ENCODE data around the gene AKNAD1. TPM values are rescaled to one million over a fixed set of nuclear protein-coding genes. Genes with fewer than 3 reads are reported as not detected.

Gene AKNAD1
- total and polyA plus RNA-seq, 2 donors (not counting 1 experiment from before 2014, with no cell fraction given): not detected

DNA sequence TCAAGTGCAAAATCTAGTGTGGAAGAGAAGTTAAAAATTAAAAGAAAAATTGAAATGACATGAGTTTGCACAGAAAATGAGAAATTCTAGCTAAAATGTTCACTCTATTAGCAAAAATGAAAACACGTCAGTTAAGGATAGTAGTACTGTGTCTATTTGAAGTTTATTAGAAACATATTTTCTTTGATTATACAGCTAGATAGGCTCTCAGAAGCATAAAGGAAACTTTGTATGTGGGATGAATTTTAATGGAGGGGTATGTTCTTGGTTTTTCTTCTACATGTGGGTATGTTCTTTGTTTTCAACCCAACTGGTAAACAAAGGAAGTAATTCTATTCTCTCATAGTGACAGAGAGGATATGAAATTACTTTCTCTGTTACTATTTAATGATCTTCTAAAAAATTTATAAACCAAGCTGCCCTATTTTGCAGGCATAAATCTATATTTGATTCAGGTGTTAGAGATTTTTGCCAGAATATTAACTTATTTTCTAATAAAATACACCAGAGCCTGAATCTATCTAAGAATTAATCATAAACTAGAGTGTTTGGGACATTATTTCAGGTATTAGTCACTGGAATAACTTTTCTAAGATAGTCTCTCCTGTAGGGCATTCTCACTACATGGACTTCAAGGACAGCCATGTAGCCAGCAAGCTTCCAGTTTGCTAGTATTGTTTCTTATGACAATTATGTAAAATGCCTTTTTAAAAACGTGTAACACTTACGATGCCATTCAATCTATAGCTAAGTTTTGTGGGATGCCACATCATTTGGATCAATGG is 35.7 kb upstream of the AKNAD1 start:
- DNase-seq (no peak), ATAC-seq (ENCODE audit: low read depth) (no peak)
- no peaks in the 10 kb centered on the region for H4K20me1 ChIP-seq (ENCODE audit: control insufficient read depth, insufficient read depth, low read length, poor library complexity, severe bottlenecking)
- H3K27ac ChIP-seq (ENCODE audit: low read length in 2 of 2): no peak overlapping the region
- CTCF ChIA-PET: interaction anchor here (1.2 to 1.3 kb wide), 2 partner anchors 309 to 330 kb away, joined by 3 read pairs; no protein-coding TSS in a partner anchor
- H3K4me1 ChIP-seq (ENCODE audit: control insufficient read depth in 2 of 2, insufficient read depth in 2 of 2, low read length in 2 of 2): no peaks in the 10 kb centered on the region
- WGBS (ENCODE audit: insufficient coverage): no CpG with 5 or more reads among the region's 3 CpGs
- H3K9ac ChIP-seq (ENCODE audit: low read length): no peak overlapping the region
- H3K36me3 ChIP-seq (replicated peaks in 1 of 2; ENCODE audit: control extremely low read depth in 1 of 2, control insufficient read depth in 1 of 2, extremely low read depth in 1 of 2, insufficient read depth in 2 of 2, low read length in 1 of 2): no peaks in the 10 kb centered on the region
- Mint-ChIP-seq H3K4me3 (no peak overlapping the region), H3K9me3 (ENCODE audit: insufficient read depth) (no peaks in the 10 kb centered on the region), H3K27ac (no peak overlapping the region), H3K27me3 (no peaks in the 10 kb centered on the region), H3K4me1 (no peaks in the 10 kb centered on the region)
- TF ChIP-seq, protein P1, sequence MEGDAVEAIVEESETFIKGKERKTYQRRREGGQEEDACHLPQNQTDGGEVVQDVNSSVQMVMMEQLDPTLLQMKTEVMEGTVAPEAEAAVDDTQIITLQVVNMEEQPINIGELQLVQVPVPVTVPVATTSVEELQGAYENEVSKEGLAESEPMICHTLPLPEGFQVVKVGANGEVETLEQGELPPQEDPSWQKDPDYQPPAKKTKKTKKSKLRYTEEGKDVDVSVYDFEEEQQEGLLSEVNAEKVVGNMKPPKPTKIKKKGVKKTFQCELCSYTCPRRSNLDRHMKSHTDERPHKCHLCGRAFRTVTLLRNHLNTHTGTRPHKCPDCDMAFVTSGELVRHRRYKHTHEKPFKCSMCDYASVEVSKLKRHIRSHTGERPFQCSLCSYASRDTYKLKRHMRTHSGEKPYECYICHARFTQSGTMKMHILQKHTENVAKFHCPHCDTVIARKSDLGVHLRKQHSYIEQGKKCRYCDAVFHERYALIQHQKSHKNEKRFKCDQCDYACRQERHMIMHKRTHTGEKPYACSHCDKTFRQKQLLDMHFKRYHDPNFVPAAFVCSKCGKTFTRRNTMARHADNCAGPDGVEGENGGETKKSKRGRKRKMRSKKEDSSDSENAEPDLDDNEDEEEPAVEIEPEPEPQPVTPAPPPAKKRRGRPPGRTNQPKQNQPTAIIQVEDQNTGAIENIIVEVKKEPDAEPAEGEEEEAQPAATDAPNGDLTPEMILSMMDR (IDR thresholded peaks at IDR 0.05): no peak
- no peak for TF ChIP-seq EZH2 (IDR thresholded peaks at IDR 0.05; ENCODE audit: borderline replicate concordance, insufficient read depth, low read depth, low read length, poor library complexity, severe bottlenecking)
- H3K79me2 ChIP-seq (ENCODE audit: control insufficient read depth, insufficient read depth, low read length): no peaks in the 10 kb centered on the region
- H3K27me3 ChIP-seq (replicated peaks in 1 of 4; ENCODE audit: control extremely low read depth in 1 of 4, control insufficient read depth in 3 of 4, insufficient read depth in 4 of 4, low read length in 3 of 4): no peaks in the 10 kb centered on the region
- POLR2A ChIA-PET: no interaction called here
- intact Hi-C loops (cut with micrococcal nuclease): loop anchor here (10.0 kb wide), 1 partner anchor 88 kb away; no protein-coding TSS in a partner anchor
- no peak overlapping the region for H2AFZ ChIP-seq (ENCODE audit: insufficient read depth, low read depth, low read length, poor library complexity, severe bottlenecking)
- no peak overlapping the region for H3K4me2 ChIP-seq (replicated peaks; ENCODE audit: low read depth, low read length, poor library complexity, severe bottlenecking)
- no peak overlapping the region for H3K4me3 ChIP-seq (ENCODE audit: control extremely low read depth in 1 of 5, extremely low read depth in 1 of 5, insufficient read depth in 1 of 5, low read depth in 2 of 5, low read length in 4 of 5)
- no peaks in the 10 kb centered on the region for H3K9me3 ChIP-seq (ENCODE audit: control extremely low read depth in 1 of 3, control insufficient read depth in 2 of 3, insufficient read depth in 1 of 3, low read length in 2 of 3)

DNA sequence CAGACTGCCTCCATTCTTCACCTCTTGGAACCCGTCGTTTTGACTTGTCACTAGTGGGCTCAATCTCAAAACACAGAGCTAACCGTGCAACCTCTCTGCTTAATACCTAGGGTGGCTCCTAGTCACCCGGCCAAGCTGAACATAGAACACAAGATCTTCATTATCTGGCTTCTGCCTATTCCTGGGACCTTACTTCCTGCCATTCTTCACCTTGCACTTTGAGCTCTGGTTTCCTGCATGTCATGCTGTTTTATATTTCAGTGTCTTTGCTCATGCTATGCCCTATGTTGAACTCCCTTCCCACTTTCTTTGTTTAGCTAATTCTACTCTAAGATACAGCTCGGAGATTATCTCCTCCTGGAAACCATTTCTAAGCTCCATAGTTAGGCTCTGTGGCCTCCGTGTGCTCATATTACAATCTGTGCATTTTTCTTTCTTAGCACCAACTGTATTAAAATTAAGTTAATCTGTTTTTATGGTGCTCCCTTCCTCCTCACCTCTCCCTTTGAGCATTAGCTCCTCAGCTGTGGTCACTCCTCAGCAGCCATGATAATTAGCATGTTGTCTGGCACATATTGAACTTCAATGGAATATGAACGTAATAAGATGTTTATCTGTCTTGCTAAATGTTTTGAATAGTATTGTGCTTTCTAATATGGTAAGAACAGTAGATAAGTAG is 33.0 kb upstream of the AKNAD1 start:
- no peaks in the 10 kb centered on the region for H3K36me3 ChIP-seq (replicated peaks in 1 of 2; ENCODE audit: control extremely low read depth in 1 of 2, control insufficient read depth in 1 of 2, extremely low read depth in 1 of 2, insufficient read depth in 2 of 2, low read length in 1 of 2)
- Mint-ChIP-seq H3K27me3 (no peaks in the 10 kb centered on the region), H3K27ac (no peak overlapping the region), H3K9me3 (ENCODE audit: insufficient read depth) (no peaks in the 10 kb centered on the region), H3K4me1 (no peaks in the 10 kb centered on the region), H3K4me3 (no peak overlapping the region)
- ATAC-seq (ENCODE audit: low read depth) (no peak), DNase-seq (no peak)
- H3K27ac ChIP-seq (ENCODE audit: low read length in 2 of 2): no peak overlapping the region
- 87% methylated on average over 6 of the region's 7 CpGs for WGBS (ENCODE audit: insufficient coverage)
- no peaks in the 10 kb centered on the region for H3K79me2 ChIP-seq (ENCODE audit: control insufficient read depth, insufficient read depth, low read length)
- intact Hi-C loops (cut with micrococcal nuclease): loop anchor here (10.0 kb wide), 1 partner anchor 85 kb away; no protein-coding TSS in a partner anchor
- no peak overlapping the region for H2AFZ ChIP-seq (ENCODE audit: insufficient read depth, low read depth, low read length, poor library complexity, severe bottlenecking)
- CTCF ChIA-PET: interaction anchor here (1.1 kb wide), 1 partner anchor 9 kb away, joined by 5 read pairs; no protein-coding TSS in a partner anchor
- TF ChIP-seq EZH2 (IDR thresholded peaks at IDR 0.05; ENCODE audit: borderline replicate concordance, insufficient read depth, low read depth, low read length, poor library complexity, severe bottlenecking): no peak
- TF ChIP-seq, protein P1 (IDR thresholded peaks at IDR 0.05): no peak
- H3K4me3 ChIP-seq (ENCODE audit: control extremely low read depth in 1 of 5, extremely low read depth in 1 of 5, insufficient read depth in 1 of 5, low read depth in 2 of 5, low read length in 4 of 5): no peak overlapping the region
- POLR2A ChIA-PET: no interaction called here
- H3K4me2 ChIP-seq (replicated peaks; ENCODE audit: low read depth, low read length, poor library complexity, severe bottlenecking): no peak overlapping the region
- no peaks in the 10 kb centered on the region for H3K27me3 ChIP-seq (replicated peaks in 1 of 4; ENCODE audit: control extremely low read depth in 1 of 4, control insufficient read depth in 3 of 4, insufficient read depth in 4 of 4, low read length in 3 of 4)
- no peaks in the 10 kb centered on the region for H3K4me1 ChIP-seq (ENCODE audit: control insufficient read depth in 2 of 2, insufficient read depth in 2 of 2, low read length in 2 of 2)
- H3K9ac ChIP-seq (ENCODE audit: low read length): no peak overlapping the region
- no peaks in the 10 kb centered on the region for H4K20me1 ChIP-seq (ENCODE audit: control insufficient read depth, insufficient read depth, low read length, poor library complexity, severe bottlenecking)
- H3K9me3 ChIP-seq (ENCODE audit: control extremely low read depth in 1 of 3, control insufficient read depth in 2 of 3, insufficient read depth in 1 of 3, low read length in 2 of 3): no peaks in the 10 kb centered on the region
